K562 (cell line): ENCODE results near the gene TEX53. TPM values are rescaled to one million over a fixed set of nuclear protein-coding genes. Genes with fewer than 3 reads are reported as not detected.
A peak's percentile ranks its signal among the peaks of the same experiment; 100 is the strongest.

Source experiments
- ATAC-seq: fragments of 200-7000 bp; cut with Tn5 transposase; 3 replicates; pipeline ENCODE4 v1.9.1; 2020; ENCODE audit warnings: moderate library complexity
- BruUV-seq: library from RNA; stranded (reverse); fragments of 400-500 nt; replicated peaks from 2 replicates; lab custom pipeline; 2021; lab: Mats Ljungman, UMichigan
- CTCF ChIA-PET: fragments of 300-600 bp; formaldehyde crosslinking; extraction: SDS; loops from one replicate; lab custom pipeline; 2021; ENCODE audit warnings: low intra/inter-chr PET ratio; lab: Yijun Ruan, JAX
- POLR2A ChIA-PET: fragments of 300-600, 350-650 bp; sonication (Branson Sonifier 250); formaldehyde crosslinking; extraction: SDS; loops from one replicate; lab custom pipeline; 2021; ENCODE audit warnings: antibody characterized with exemption, inconsistent platforms; lab: Yijun Ruan, JAX
- DNase-seq, 4 experiments: peaks; one replicate each; pipeline versions ENCODE4 v3.0.0 to v3.0.0-alpha.2; 2011 to 2018; ENCODE audit warnings: low spot score in 3 of 4, mixed read lengths in 3 of 4; ENCODE audit errors: extremely low read depth in 1 of 4
- FAIRE-seq: peaks from 2 replicates; lab custom pipeline; 2011; peaks lifted over from hg19 to GRCh38; lab: Jason Lieb, UNC
- H2AFZ ChIP-seq: 2 replicates; pipeline ENCODE4 v1.6.0; 2011; ENCODE audit warnings: low read depth, low read length, control low read depth, inconsistent platforms
- H3K27ac ChIP-seq: fragments of 200-600 bp; 3 replicates; pipeline ENCODE4 v1.8.0; 2011; ENCODE audit warnings: low read depth, mild to moderate bottlenecking, control low read depth, inconsistent platforms, low read length, moderate library complexity, mixed read lengths; ENCODE audit errors: extremely low read depth
- H3K27me3 ChIP-seq, 2 experiments: fragments of 300-600 bp in 1 of 2; 2 replicates in 1 of 2; 3 replicates in 1 of 2; pipeline versions ENCODE4 v1.6.0 to v1.8.0; 2011; ENCODE audit warnings: inconsistent platforms in 2 of 2, low read length in 2 of 2, mild to moderate bottlenecking in 1 of 2, mixed read lengths in 1 of 2, moderate library complexity in 1 of 2; ENCODE audit not compliant: control insufficient read depth in 2 of 2, insufficient read depth in 2 of 2
- H3K36me3 ChIP-seq: fragments of 300-600 bp; 3 replicates; pipeline ENCODE4 v1.8.0; 2011; ENCODE audit warnings: mild to moderate bottlenecking, low read length, inconsistent platforms; ENCODE audit not compliant: control insufficient read depth, insufficient read depth
- H3K4me1 ChIP-seq, 2 experiments: fragments of 200-600 bp in 1 of 2; replicated peaks in 1 of 2; 2 replicates in 1 of 2; 3 replicates in 1 of 2; pipeline versions ENCODE4 v1.5.1 to v1.8.0; 2011; ENCODE audit warnings: inconsistent platforms in 2 of 2, low read length in 2 of 2, mild to moderate bottlenecking in 1 of 2, mixed read lengths in 1 of 2, moderate library complexity in 1 of 2; ENCODE audit not compliant: control insufficient read depth in 2 of 2, insufficient read depth in 2 of 2
- H3K4me2 ChIP-seq: 2 replicates; pipeline ENCODE4 v1.6.1; 2011; ENCODE audit warnings: low read length, control low read depth, inconsistent platforms, mixed read lengths; ENCODE audit not compliant: insufficient read depth
- H3K4me3 ChIP-seq: fragments of 200-600 bp; sonication (generic), shearing (Covaris generic); 2 replicates; pipeline ENCODE4 v1.5.1; 2016; ENCODE audit warnings: control low read depth, inconsistent platforms
- H3K79me2 ChIP-seq: fragments of 200-600 bp; 3 replicates; pipeline ENCODE4 v1.8.0; 2011; ENCODE audit warnings: low read length, inconsistent platforms; ENCODE audit not compliant: control insufficient read depth, insufficient read depth
- H3K9ac ChIP-seq, 2 experiments: 2 replicates each; pipeline versions ENCODE4 v1.6.0 to v1.6.1; 2011; ENCODE audit warnings: low read depth in 2 of 2, low read length in 2 of 2, control low read depth in 1 of 2, inconsistent platforms in 1 of 2, mild to moderate bottlenecking in 1 of 2, mixed read lengths in 1 of 2; ENCODE audit not compliant: insufficient read depth in 1 of 2
- H3K9me1 ChIP-seq: one replicate; pipeline ENCODE4 v1.6.0; 2011; ENCODE audit warnings: inconsistent platforms, mild to moderate bottlenecking, low read length, moderate library complexity; ENCODE audit not compliant: control insufficient read depth, insufficient read depth
- H3K9me3 ChIP-seq: replicated peaks from 2 replicates; pipeline ENCODE4 v1.5.1; 2011; ENCODE audit warnings: low read depth, low read length, inconsistent platforms; ENCODE audit not compliant: control insufficient read depth, insufficient read depth
- H4K20me1 ChIP-seq: replicated peaks from 2 replicates; pipeline ENCODE4 v1.6.1; 2011; ENCODE audit warnings: low read length, inconsistent platforms, mixed read lengths; ENCODE audit not compliant: control insufficient read depth, insufficient read depth
- SP1 ChIP-seq: sonication (generic); formaldehyde crosslinking; IDR thresholded peaks from 2 replicates; pipeline ENCODE4 v1.8.1; 2022; ENCODE audit warnings: mild to moderate bottlenecking, missing genetic modification reagents
- TFAM ChIP-seq: fragments of 250-450 bp; sonication (Bioruptor Pico); conservative IDR thresholded peaks from 2 replicates; pipeline ENCODE4 v1.5.0; 2021; ENCODE audit warnings: mild to moderate bottlenecking, moderate library complexity
- ZNF316 ChIP-seq: fragments of 450-650 bp; IDR thresholded peaks from 2 replicates; pipeline ENCODE4 v1.6.1; 2016
- WGBS: fragments of 100-300 bp; shearing (Covaris generic); methylation state at CpG from one replicate; pipeline ENCODE4 v1.1.6; 2016; ENCODE audit warnings: low coverage, mixed read lengths; ENCODE audit not compliant: insufficient coverage; ENCODE audit errors: missing lambda C conversion rate; 5-methylcytosine and 5-hydroxymethylcytosine counted together
- in situ Hi-C: fragments of 300-500 bp; cut with MboI; formaldehyde crosslinking; loops from 4 replicates; pipeline ENCODE4 v1.15.0; 2018; ENCODE audit warnings: inconsistent platforms, mixed read lengths
- intact Hi-C: fragments of 100-400 bp; cut with micrococcal nuclease; formaldehyde crosslinking; loops from 2 replicates; pipeline ENCODE4 v1.14.2; 2022
- polyA plus RNA-seq, 8 experiments: library from polyadenylated mRNA; depleted of rRNA in 4 of 8; stranded (reverse) in 5 of 8; unstranded in 3 of 8; fragments of >200 nt; fragmentation: Nextera tagmentation in 2 of 8; fragmentation: Illumina TruSeq in 1 of 8; extraction: Ambion mirVana in 2 of 8; extraction: Trizol in 1 of 8; gene quantifications; 2 replicates each; pipeline versions ENCODE4 v1.2.1 to v1.2.3, GENCODE V29; 2011 to 2014; ENCODE audit warnings: inconsistent platforms in 1 of 8, missing spikeins in 1 of 8
- total RNA-seq, 7 experiments: library from RNA; depleted of rRNA in 6 of 7; stranded (reverse); fragments of >200 nt in 6 of 7; fragmentation: Illumina TruSeq in 2 of 7; extraction: Trizol in 2 of 7; gene quantifications; 2 replicates each; pipeline versions ENCODE4 v1.2.1 to v1.2.3, GENCODE V29; 2011 to 2021; ENCODE audit warnings: low replicate concordance in 1 of 7
- TF ChIP-seq, protein P1 (sequence below): fragments of 200-400 bp; formaldehyde crosslinking; IDR thresholded peaks from 2 replicates; pipeline ENCODE4 v1.6.1; 2017; ENCODE audit warnings: mild to moderate bottlenecking, low read depth, low read length, moderate library complexity
- TF ChIP-seq, protein P2 (sequence below), 2 experiments: fragments of 450-650 bp; IDR thresholded peaks; 2 replicates each; pipeline ENCODE4 v1.6.1; 2016
- TF ChIP-seq, protein P3 (sequence below): fragments of 250-450 bp; sonication (Bioruptor Pico); IDR thresholded peaks from 2 replicates; pipeline ENCODE4 v1.5.0; 2021; ENCODE audit warnings: mild to moderate bottlenecking, borderline replicate concordance

TEX53 gene
- total and polyA plus RNA-seq, 9 of the 15 experiments (the other 6 are each of a cell fraction or from before 2014, with no cell fraction given): not detected

DNA sequence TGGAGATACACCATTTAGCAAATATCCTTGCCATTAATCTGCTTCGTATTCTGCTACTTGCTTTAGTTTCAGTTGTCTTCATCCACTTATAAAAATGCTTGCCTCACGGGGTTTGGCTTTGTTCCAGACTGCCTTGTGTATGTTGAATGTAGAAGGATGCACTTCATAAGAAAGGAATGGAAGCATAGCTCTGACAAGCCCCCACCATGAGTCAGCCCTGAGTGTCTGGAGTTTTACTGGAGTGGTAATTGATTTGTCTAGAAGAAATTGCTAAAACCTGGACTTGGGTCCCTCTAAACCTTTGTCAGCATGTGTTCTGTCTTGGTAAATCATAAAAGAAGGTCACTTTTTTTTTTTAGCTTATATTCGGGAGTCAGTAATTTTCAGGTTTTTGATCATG, 19.8 kb upstream of the TEX53 start (continued):
- TF ChIP-seq, protein P1, sequence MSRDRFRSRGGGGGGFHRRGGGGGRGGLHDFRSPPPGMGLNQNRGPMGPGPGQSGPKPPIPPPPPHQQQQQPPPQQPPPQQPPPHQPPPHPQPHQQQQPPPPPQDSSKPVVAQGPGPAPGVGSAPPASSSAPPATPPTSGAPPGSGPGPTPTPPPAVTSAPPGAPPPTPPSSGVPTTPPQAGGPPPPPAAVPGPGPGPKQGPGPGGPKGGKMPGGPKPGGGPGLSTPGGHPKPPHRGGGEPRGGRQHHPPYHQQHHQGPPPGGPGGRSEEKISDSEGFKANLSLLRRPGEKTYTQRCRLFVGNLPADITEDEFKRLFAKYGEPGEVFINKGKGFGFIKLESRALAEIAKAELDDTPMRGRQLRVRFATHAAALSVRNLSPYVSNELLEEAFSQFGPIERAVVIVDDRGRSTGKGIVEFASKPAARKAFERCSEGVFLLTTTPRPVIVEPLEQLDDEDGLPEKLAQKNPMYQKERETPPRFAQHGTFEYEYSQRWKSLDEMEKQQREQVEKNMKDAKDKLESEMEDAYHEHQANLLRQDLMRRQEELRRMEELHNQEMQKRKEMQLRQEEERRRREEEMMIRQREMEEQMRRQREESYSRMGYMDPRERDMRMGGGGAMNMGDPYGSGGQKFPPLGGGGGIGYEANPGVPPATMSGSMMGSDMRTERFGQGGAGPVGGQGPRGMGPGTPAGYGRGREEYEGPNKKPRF: no peak
- TF ChIP-seq TFAM (CRISPR knock-in tag) (no peak), ZNF316 (peak; percentile 66; the same call in 1 of the 2 replicates)

DNA sequence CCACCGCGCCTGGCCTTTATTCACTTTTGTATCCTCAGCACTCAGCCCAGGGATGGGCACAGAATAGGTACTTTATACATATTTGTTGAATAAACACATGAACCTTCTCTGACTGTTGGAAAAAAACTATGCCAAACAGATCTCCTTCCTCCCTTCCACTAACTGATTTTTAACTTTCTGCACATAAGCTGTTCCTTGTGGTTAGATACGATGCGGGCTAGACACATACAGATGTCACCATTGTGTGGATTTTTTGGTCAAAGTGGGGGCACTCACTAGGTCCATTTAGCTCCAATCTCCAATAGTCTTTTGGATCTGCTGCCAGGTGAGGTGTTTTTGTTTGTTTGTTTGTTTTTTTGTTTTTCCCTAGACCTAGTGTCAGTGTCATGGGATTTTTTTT, 19.3 kb upstream of the TEX53 start:
- TF ChIP-seq, protein P2, sequence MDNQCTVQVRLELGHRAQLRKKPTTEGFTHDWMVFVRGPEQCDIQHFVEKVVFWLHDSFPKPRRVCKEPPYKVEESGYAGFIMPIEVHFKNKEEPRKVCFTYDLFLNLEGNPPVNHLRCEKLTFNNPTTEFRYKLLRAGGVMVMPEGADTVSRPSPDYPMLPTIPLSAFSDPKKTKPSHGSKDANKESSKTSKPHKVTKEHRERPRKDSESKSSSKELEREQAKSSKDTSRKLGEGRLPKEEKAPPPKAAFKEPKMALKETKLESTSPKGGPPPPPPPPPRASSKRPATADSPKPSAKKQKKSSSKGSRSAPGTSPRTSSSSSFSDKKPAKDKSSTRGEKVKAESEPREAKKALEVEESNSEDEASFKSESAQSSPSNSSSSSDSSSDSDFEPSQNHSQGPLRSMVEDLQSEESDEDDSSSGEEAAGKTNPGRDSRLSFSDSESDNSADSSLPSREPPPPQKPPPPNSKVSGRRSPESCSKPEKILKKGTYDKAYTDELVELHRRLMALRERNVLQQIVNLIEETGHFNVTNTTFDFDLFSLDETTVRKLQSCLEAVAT (IDR thresholded peaks at IDR 0.05): peak in 1 of 2 experiments; percentile 48; a peak in 1 of 4 replicates
- TF ChIP-seq, protein P3, sequence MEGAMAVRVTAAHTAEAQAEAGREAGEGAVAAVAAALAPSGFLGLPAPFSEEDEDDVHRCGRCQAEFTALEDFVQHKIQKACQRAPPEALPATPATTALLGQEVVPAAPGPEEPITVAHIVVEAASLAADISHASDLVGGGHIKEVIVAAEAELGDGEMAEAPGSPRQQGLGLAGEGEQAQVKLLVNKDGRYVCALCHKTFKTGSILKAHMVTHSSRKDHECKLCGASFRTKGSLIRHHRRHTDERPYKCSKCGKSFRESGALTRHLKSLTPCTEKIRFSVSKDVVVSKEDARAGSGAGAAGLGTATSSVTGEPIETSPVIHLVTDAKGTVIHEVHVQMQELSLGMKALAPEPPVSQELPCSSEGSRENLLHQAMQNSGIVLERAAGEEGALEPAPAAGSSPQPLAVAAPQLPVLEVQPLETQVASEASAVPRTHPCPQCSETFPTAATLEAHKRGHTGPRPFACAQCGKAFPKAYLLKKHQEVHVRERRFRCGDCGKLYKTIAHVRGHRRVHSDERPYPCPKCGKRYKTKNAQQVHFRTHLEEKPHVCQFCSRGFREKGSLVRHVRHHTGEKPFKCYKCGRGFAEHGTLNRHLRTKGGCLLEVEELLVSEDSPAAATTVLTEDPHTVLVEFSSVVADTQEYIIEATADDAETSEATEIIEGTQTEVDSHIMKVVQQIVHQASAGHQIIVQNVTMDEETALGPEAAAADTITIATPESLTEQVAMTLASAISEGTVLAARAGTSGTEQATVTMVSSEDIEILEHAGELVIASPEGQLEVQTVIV (CRISPR knock-in tag): no peak
- no peak for TF ChIP-seq SP1 (CRISPR knock-in tag)
- CTCF ChIA-PET: no interaction called here
- Histone ChIP-seq H3K36me3 (no peaks in the 10 kb centered on the region), H3K79me2 (no peaks in the 10 kb centered on the region), H3K4me3 (no peak overlapping the region), H3K9me1 (no peaks in the 10 kb centered on the region), H3K4me1 (peaks cover 0 to 3% of the 10 kb centered on the region in 2 experiments; a peak in 1 of 5 replicates), H4K20me1 (no peaks in the 10 kb centered on the region), H3K27ac (no peak overlapping the region), H3K9ac (no peak overlapping the region), H2AFZ (no peak overlapping the region), H3K4me2 (no peak overlapping the region), H3K9me3 (no peaks in the 10 kb centered on the region), H3K27me3 (peaks cover 4% of the 10 kb centered on the region in 2 experiments; a peak in 3 of 5 replicates)
- in situ Hi-C loops (no loop called here), intact Hi-C loops (no loop called here)
- DNase-seq: no peak
- no peak for ATAC-seq
- FAIRE-seq: no peak
- 18% methylated on average over 4 of the region's 4 CpGs for WGBS
- POLR2A ChIA-PET: interaction anchor here (0.7 to 1.0 kb wide), 4 partner anchors 9 to 337 kb away, joined by 3 to 4 read pairs (median 4); no protein-coding TSS in a partner anchor
- no TSS peak for BruUV-seq
